ENCODE measurements around the gene ENDOD1.
"Not testable (repeated sequence)": the region's sequence is repeated elsewhere in the genome, so short reads cannot be mapped to it uniquely, and the experiment has no call there.

ENDOD1 gene, protein sequence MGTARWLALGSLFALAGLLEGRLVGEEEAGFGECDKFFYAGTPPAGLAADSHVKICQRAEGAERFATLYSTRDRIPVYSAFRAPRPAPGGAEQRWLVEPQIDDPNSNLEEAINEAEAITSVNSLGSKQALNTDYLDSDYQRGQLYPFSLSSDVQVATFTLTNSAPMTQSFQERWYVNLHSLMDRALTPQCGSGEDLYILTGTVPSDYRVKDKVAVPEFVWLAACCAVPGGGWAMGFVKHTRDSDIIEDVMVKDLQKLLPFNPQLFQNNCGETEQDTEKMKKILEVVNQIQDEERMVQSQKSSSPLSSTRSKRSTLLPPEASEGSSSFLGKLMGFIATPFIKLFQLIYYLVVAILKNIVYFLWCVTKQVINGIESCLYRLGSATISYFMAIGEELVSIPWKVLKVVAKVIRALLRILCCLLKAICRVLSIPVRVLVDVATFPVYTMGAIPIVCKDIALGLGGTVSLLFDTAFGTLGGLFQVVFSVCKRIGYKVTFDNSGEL

DNA sequence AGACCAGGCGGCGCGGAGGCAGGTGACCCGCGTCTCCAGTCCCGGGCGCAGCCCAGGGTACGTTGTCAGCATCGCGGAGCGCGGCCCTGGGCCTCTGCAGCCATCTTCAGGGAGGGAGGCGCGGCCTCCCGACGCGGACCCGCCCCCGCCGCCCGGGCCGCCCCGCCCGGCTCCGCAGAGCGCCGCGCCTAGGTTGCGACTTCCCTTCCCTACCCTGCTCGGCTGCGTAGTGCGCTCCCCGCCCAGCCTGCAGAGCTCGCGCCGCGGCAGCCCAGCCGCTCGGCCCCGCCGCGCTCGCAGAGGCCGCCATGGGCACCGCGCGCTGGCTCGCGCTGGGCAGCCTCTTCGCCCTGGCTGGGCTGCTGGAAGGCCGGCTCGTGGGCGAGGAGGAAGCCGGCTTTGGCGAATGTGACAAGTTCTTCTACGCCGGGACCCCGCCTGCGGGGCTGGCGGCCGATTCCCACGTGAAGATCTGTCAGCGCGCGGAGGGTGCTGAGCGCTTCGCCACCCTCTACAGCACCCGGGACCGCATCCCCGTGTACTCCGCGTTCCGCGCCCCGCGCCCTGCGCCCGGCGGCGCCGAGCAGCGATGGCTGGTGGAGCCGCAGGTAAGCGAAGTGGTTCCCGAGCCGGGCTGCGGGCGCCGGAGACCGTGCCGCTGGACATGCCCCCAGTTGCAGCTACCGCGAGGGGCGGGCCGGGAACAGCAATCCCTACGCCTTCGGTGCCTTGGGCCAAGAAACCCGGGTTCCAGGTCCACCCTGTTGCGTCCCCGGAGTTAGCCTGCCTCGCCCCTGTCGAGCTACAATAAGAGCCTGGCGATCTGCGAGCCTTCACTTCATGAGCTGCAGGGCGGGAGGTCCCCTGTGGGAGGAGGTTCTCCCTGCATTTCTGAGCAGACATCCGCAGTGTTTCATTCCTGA is at the start of gene ENDOD1:
Gene ENDOD1 (plus strand): TSS at position 227 of the 923 bp plus-strand sequence. CDS start 82 bp downstream, at position 309.
- DNase-seq (ENCODE audit: low read depth), result peak; percentile 86

DNA sequence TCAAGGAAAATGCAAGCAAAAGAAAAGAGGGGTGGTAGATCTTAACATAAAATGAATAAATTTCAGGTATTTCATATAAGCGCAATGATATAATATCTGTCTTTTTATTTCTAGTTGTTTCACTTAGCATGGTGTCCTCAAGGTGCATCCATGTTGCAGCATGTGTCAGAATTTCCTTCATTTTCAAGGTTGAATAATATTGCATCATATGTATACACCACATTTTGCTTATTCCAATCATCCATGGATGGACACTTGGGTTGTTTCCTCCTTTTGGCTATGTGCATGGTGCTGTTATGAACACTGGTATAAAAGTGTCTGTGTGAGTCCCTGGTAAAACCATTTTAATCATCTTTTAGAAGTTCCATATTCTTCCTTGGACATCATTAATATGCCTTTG is 47.4 kb upstream of the ENDOD1 start:
- no peak for DNase-seq (ENCODE audit: low read depth)

DNA sequence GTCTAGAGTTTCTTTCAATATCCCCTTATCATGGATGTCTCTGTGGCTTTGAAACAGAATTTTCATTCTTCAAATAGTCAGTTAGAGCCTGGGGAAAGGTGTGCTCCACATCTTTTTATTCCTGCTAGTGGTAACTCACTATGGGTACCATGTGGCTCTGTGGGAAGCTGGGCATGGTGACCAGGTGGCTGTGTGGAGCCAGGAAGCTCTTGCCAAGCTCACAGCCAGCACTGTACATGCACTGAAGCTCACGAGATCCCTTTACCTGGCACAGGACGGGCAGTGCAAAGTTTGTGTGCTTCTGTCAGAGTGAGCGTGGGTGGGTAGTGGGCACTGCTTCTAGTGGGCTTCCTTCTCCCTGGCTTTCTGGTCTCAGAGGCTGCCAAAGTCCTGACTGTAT is 46.7 kb upstream of the ENDOD1 start:
- DNase-seq (ENCODE audit: low read depth), result no peak

DNA sequence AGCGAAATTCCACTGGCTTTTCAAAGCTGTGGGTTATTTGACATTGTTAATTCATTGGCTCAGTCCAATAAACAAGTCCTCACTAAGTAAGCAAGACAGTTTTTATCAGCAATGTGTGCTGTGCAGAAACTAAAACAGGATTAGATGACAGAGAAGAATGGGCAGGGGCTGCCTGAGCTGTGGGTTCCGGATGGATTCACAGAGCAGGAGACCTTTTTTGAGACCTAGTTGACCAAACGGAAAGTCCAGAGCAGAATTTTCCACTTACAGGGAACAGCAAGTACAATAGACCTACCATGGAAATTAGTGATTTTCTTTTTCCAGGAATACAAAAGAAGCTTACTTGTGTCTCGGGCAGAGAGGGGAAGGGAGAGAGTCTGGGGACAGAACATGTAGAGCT is 45.6 kb upstream of the ENDOD1 start:
- DNase-seq (ENCODE audit: low read depth), result no peak

DNA sequence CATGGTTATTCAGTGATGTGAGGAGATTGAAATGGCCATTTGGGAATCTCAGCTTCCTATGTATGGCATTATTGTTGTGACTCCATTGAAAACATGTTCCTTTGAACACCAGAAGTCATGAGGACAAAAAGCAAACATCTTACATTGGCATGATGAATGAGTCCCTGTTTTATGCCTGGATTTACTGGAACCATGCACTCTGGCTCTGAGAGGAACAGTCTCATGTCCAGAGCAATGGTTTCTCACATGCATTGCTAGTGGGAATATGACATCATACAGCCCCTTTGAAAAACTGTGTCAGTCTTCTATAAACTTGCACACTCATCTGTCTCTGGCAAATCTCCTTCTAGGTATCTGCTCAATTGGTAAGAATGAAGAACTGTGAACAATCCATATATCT is 43.8 kb upstream of the ENDOD1 start:
- no peak for DNase-seq (ENCODE audit: low read depth)

DNA sequence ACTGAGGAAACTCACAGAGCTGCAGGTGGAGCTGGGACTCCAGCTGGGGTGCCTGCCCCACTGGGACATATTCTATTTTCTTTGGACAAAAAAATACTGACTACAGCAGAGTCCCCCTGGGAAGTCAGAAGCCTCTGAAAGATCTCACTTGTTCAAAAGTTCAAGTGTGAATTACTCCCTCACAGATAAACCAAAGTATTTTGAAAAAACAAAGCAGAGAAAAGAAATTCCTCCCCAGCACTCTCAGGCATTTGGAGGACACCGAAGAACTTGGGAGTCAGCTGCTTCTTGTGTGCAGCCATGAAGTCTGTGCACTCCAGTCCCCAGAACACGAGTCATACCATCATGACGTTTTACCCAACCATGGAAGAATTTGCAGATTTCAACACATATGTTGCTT is 40.5 kb upstream of the ENDOD1 start, which contains the start of gene KDM4F:
Gene KDM4F (plus strand): TSS at position 301 of the 400 bp plus-strand sequence.
- DNase-seq (ENCODE audit: low read depth), result not testable (repeated sequence)

DNA sequence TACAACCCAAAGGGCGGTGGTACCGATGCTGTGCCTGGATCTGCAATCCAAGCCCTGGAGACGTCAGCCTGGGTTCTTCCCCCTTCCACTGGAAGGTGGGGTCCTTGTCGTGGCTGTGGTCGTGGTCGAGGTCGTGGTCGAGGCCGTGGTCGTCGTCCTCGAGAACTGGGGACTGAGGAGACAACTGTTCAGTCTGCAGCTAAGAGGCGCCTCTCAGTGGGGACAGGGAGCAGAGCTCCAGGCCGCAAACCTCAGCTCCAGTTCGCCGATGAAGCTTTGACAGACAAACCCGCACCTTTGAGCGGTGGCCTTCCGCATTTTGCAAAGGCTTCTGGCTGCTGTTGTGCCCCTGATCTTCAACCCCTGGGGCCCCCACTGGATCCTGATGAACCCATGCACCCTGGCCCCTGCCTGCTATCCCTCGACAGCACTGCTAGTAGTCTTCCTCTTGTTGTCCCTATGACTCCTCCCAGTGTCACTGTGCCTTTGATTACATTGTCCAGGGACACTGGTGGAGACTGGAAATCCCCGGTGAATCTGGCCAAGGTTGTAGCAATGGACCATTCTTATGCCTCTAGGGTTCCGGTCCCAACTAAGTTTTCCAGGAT is 38.9 kb upstream of the ENDOD1 start:
- DNase-seq (ENCODE audit: low read depth), result no peak

DNA sequence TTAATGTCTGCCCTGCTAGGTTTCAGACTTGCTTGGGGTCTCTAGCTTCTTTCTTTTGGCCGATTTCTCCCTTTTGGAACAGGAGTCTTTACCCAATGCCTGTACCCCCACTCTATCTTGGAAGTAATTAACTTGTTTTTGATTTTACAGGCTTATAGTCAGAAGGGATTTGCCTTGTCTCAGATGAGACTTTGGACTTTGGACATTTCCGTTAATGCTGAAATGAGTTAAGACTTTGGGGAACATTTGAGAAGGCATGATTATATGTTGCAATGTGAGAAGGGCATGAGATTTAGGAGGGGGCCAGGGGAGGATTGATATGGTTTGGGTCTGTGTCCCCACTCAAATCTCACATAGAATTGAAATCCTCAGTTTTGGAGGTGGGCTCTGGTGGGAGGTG is 35.3 kb upstream of the ENDOD1 start:
- DNase-seq (ENCODE audit: low read depth), result no peak

DNA sequence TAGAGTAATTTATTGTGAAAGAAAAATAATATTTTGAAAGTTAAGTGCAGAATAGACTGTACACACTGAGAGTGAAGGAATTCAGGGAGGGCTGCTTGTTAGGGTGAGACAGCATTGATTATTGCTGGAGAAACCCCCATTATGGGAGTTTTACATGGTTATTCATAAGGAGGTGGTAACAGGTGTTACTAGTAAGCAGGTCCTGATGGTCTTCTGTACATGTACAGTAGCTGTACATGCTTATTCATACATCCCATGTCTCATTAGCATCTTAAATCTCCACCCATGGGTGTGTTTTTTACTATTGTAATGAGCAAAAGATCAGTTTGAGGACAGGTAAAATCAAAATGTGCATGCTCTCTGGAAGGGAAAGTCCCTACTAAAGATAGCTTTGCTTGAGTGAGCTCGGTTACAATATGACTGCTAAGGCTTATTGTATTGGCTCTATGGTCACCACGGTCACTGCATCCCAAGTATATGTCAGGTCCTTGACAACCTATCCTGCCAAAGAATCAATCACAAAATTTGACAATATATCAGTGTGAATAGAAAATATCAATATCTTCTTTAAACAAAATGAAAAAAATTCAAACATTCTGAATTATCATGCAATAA is 34.3 kb upstream of the ENDOD1 start:
- DNase-seq (ENCODE audit: low read depth), result no peak

DNA sequence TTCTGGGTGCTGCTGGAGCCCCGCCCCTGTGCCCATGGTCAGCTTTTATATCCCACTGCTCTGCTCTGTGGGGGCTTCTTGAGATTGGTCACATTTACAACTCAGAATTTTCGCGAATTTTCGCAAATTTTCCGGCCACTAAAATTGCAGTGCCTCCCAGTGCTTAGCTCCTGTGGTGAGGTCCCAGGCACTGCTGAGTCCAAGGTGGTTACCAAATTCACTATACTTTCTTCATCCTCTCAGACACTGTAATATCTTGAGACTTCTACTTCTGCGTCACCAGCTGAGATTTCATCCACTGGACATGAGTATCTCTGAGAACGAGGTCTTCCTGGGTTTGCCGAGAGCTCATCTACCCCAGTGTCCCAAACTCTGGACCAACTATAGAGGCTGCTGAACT is 31.7 kb upstream of the ENDOD1 start:
- no peak for DNase-seq (ENCODE audit: low read depth)

DNA sequence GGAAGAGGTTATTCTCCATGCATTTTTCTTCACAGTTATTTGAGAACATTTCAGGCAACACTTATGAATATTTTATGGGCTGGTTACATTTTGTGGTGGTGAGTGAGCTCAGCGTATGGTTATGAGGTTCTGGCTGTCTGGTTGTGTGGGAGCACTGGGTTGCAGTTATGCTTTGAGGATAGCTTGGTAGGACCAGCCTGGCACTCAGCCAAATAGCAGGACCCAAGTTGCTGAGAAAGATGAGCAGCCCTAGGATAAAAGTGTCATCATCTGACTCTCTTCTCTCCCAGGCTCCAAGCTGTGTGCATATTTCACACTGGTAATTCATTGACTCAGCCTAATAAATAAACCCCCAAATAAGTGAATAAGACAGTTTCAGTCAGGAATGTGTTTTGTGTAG is 31.0 kb upstream of the ENDOD1 start:
- peak; percentile 38 for DNase-seq (ENCODE audit: low read depth)

DNA sequence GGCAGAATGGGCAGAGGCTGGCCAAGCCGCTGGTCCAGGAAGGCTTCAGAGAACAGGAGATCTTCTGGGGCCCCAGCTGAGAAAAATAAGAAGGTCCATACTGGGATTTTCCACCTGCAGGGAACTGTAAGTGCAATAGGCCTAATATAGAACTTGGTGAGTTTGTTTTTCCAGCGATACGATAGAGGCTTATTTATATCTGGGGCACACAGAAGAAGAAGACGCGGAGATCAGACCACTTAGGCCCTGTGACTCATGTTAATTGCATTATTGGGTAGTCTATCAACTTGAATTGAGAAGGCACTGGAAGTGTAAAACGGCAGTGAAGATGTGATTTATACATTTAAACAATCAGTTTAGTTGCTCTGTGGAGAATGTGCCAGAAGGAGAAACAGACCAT is 30.6 kb upstream of the ENDOD1 start:
- no peak for DNase-seq (ENCODE audit: low read depth)

DNA sequence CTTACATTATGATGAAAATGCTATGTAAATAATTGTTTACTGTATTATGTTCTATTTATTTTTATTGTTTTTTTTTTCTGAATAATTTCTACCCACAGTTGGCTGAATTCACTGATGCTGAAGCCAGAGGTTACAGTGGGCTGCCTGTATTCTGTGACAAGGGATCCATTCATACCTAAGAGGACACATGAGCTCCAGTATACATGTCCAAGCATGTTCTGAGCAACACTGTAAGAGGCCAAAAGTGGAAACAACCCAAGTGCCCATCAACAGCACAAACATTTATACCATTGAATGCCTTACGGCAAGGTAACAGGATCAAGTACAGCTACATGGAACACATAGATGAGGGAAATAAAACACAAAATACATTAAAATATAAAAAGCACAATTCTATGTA is 24.3 kb upstream of the ENDOD1 start:
- no peak for DNase-seq (ENCODE audit: low read depth)

DNA sequence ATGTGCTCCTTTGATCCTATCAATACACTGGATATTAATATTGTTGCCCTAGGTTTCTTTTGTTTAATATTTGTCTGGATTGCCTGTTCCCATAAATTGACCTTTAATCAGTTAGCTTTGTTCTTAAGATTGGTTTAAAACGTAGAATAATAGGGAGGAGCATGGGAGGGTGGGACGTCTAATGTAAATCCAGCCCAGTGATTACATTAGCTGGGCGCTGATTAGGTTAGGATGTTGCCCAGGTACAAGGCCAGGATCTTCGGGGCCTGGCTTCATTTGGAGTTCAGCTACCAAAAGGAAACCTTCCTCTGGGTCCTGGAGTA is 23.0 kb upstream of the ENDOD1 start, which contains the start of gene SRSF8:
Gene SRSF8 (plus strand): TSS at position 204 of the 323 bp plus-strand sequence. CDS start 308 bp downstream, outside the sequence.
- DNase-seq (ENCODE audit: low read depth), result no peak

DNA sequence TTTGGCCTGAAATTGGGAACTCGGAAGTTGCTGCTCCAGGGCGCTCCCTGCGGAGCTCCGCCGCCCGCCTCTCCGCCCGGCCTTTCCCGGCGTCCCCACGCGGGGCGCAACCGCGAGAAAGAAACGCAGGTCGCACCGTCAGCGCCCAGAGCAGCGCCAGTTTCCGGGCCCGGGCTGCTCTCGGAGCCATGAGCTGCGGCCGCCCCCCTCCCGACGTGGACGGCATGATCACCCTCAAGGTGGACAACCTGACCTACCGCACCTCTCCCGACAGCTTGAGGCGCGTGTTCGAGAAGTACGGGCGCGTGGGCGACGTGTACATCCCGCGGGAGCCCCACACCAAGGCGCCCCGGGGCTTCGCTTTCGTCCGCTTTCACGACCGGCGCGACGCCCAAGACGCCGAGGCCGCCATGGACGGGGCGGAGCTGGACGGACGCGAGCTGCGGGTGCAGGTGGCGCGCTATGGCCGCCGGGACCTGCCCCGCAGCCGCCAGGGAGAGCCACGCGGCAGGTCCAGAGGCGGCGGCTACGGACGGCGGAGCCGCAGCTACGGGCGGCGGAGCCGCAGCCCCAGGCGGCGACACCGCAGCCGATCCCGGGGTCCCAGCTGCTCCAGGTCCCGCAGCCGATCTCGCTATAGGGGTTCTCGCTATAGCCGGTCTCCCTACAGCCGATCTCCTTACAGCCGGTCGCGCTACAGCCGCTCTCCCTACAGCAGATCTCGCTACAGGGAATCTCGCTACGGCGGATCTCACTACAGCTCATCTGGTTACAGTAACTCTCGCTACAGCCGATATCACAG is 22.4 kb upstream of the ENDOD1 start:
- DNase-seq (ENCODE audit: low read depth), result peak; percentile 78

DNA sequence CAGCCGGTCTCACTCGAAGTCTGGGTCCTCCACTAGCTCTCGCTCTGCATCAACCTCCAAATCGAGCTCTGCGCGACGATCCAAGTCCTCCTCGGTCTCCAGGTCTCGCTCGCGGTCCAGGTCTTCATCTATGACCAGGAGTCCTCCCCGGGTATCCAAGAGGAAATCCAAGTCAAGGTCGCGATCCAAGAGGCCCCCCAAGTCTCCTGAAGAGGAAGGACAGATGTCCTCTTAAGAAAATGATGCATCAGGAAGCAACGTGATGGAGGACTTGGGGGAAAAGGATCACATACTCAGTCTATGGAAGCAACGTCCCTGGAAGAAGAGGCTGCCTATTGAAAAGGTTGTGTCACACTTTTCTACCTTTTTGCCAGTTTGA is 21.8 kb upstream of the ENDOD1 start:
- DNase-seq (ENCODE audit: low read depth), result no peak

DNA sequence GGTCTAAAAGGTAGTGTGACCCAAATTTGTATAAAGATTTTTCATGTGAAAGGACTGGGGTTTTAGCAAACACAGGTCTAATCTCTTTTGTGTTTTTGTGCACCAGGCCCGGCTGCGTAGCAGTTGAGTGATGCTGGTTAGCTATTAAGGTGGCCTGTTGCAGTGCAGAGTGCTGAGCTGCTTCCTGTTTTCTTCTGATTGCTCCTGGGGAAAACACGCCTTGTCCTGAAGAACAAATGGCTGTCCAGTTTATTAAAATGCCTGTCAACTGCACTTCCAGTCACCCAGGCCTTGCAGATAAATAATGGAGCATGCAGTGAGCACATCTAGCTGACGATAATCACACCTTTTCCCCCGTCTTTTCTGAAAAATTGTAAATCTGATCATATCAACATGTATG is 21.1 kb upstream of the ENDOD1 start:
- peak; percentile 95 for DNase-seq (ENCODE audit: low read depth)

DNA sequence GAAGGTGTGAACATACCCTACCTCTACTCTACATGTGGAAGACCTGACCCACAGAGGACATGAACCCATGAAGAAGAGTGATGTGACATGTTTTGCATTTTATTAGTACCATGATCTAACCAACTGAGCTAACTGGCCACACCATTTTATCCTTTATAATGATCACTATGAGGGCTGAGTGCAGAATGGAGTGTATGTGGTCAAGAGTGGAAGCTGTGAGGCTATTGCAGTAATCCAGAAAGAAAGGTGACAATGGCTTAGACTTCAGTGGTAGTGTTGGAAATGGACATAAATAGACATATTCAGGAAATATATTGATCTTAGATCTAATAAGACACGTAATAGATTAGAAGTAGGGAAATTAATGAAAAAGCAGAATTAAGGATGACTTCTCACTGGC is 19.2 kb upstream of the ENDOD1 start:
- DNase-seq (ENCODE audit: low read depth), result no peak

DNA sequence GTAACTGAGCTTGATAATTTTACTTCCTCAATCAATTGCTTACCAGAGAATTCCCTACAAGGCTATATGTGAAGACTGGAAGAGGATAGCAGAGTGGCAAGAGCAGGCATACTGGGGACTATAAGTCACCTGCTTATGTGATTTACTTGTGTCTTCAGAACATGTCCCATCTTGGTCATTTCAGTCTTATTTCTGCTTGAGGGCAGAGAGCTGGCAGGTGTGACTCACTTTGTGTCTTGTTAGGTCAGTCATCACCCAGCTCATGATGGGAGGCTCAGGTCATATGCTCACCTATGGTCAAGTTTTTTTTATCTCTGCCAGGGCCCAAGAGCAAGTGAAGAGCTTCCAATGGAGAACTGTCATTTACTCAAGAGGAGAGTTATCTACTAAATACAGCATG is 16.7 kb upstream of the ENDOD1 start:
- DNase-seq (ENCODE audit: low read depth), result no peak

DNA sequence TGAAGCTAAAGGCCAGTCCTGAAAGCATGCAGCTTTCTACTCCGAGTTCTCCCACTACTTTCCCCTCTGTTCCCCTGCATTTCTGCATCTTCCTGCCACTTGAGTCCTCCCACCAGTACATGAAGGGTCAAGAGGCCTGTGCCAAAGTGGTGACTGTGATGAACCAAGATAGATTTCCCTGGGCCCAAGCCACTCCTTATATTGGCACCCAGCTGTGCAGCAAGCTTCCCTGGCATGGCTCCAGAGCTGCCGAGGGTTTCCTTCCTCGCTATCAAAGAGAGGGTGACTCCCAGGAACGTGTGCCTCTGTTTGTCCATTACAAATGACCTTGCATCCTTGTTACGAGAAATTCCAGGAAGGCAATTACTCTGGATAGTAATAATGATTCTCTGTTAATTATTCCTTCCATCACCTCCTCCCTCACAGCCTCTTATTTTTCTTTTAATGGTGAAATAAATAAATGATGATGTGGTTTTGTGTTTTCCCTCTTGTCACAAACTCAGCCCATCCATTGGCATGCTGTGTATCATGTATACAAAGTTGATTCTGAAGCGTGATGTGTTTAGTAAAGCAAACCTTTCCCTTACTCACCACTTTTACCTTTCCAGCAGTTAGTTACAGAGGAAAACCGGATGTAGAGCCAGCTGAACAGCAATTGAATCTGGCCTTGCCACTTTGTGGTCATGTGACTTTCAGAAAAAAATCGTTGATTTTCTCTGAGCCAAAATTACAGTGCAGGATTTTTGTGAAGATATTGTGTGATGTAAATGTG is 14.7 kb upstream of the ENDOD1 start:
- no peak for DNase-seq (ENCODE audit: low read depth)

Data from EH (cell line).